ENCODE data around the gene RCBTB1.
"Not testable (repeated sequence)": the region's sequence is repeated elsewhere in the genome, so short reads cannot be mapped to it uniquely, and the experiment has no call there.

RCBTB1 gene

GRCh38 chr13:49585220-49586157 lies at the start of gene RCBTB1:
Gene RCBTB1, minus strand, starts transcription at chr13:49585558. Its CDS starts 18,279 bp downstream, at chr13:49567279.
- DNase-seq (ENCODE audit: low spot score): peak; percentile 57

GRCh38 chr13:49633710-49634109 lies 48.4 kb upstream of the RCBTB1 start:
- no peak for DNase-seq (ENCODE audit: low spot score)

GRCh38 chr13:49632156-49632555 lies 46.8 kb upstream of the RCBTB1 start:
- no peak for DNase-seq (ENCODE audit: low spot score)

GRCh38 chr13:49630580-49630979 lies 45.2 kb upstream of the RCBTB1 start:
- DNase-seq (ENCODE audit: low spot score): no peak

GRCh38 chr13:49629947-49630346 lies 44.6 kb upstream of the RCBTB1 start:
- no peak for DNase-seq (ENCODE audit: low spot score)

GRCh38 chr13:49629196-49629938 lies 44.0 kb upstream of the RCBTB1 start:
- DNase-seq (ENCODE audit: low spot score): no peak

GRCh38 chr13:49627831-49628652 lies 42.7 kb upstream of the RCBTB1 start, which contains the start of gene ARL11:
Gene ARL11, plus strand, starts transcription at chr13:49628507. Its CDS starts 1,941 bp downstream, at chr13:49630448.
- peak; percentile 16 for DNase-seq (ENCODE audit: low spot score)

GRCh38 chr13:49625392-49626079 lies 40.2 kb upstream of the RCBTB1 start:
- DNase-seq (ENCODE audit: low spot score): no peak

GRCh38 chr13:49624229-49624628 lies 38.9 kb upstream of the RCBTB1 start:
- DNase-seq (ENCODE audit: low spot score): no peak

- no peak for DNase-seq (ENCODE audit: low spot score)
Observed at GRCh38 chr13:49622174-49622946, 37.0 kb upstream of the RCBTB1 start.

- DNase-seq (ENCODE audit: low spot score): no peak
Observed at GRCh38 chr13:49620170-49620621, 34.8 kb upstream of the RCBTB1 start.

- DNase-seq (ENCODE audit: low spot score): no peak
Observed at GRCh38 chr13:49616676-49617065, 31.3 kb upstream of the RCBTB1 start.

- no peak for DNase-seq (ENCODE audit: low spot score)
Observed at GRCh38 chr13:49615836-49616675, 30.7 kb upstream of the RCBTB1 start.

- not testable (repeated sequence) for DNase-seq (ENCODE audit: low spot score)
Observed at GRCh38 chr13:49612042-49612441, 26.7 kb upstream of the RCBTB1 start.

- DNase-seq (ENCODE audit: low spot score): no peak
Observed at GRCh38 chr13:49610176-49610575, 24.8 kb upstream of the RCBTB1 start.

GRCh38 chr13:49608651-49609331 lies 23.4 kb upstream of the RCBTB1 start:
- no peak for DNase-seq (ENCODE audit: low spot score)

GRCh38 chr13:49607761-49608160 lies 22.4 kb upstream of the RCBTB1 start:
- DNase-seq (ENCODE audit: low spot score): no peak

GRCh38 chr13:49606747-49607648 lies 21.6 kb upstream of the RCBTB1 start:
- peak; percentile 85 for DNase-seq (ENCODE audit: low spot score)
